Keratinocyte (primary cell): ENCODE results near the gene LYZL2. TPM values are rescaled to one million over a fixed set of nuclear protein-coding genes. Genes with fewer than 3 reads are reported as not detected.
"Not testable (repeated sequence)": the region's sequence is repeated elsewhere in the genome, so short reads cannot be mapped to it uniquely, and the experiment has no call there.

ENCODE experiments used
- DNase-seq: peaks from one replicate; pipeline ENCODE4 v3.0.0-alpha.2; 2011; ENCODE audit warnings: low read depth, missing footprints, low spot score
- FAIRE-seq: peaks from 2 replicates; lab custom pipeline; 2011; peaks lifted over from hg19 to GRCh38; lab: Jason Lieb, UNC
- H2AFZ ChIP-seq: 2 replicates; pipeline ENCODE4 v1.6.0; 2012; ENCODE audit warnings: low read length, control low read depth, inconsistent platforms; ENCODE audit not compliant: control insufficient read depth
- H3K27ac ChIP-seq: 2 replicates; pipeline ENCODE4 v1.5.1; 2011; ENCODE audit warnings: low read length; ENCODE audit not compliant: control insufficient read depth, insufficient read depth
- H3K27me3 ChIP-seq: 3 replicates; pipeline ENCODE4 v1.6.0; 2011; ENCODE audit warnings: low read length; ENCODE audit not compliant: control insufficient read depth, insufficient read depth; ENCODE audit errors: extremely low read depth
- H3K36me3 ChIP-seq, 2 experiments: 2 replicates in 1 of 2; 3 replicates in 1 of 2; pipeline ENCODE4 v1.5.1; 2011; ENCODE audit warnings: low read length in 2 of 2, mild to moderate bottlenecking in 1 of 2; ENCODE audit not compliant: control insufficient read depth in 2 of 2, insufficient read depth in 2 of 2; ENCODE audit errors: extremely low read depth in 1 of 2
- H3K4me1 ChIP-seq: 3 replicates; pipeline ENCODE4 v1.5.1; 2011; ENCODE audit warnings: low read length; ENCODE audit not compliant: control insufficient read depth, insufficient read depth; ENCODE audit errors: extremely low read depth
- H3K4me2 ChIP-seq: 3 replicates; pipeline ENCODE4 v1.6.0; 2011; ENCODE audit warnings: low read depth, low read length; ENCODE audit not compliant: control insufficient read depth, insufficient read depth; ENCODE audit errors: extremely low read depth
- H3K4me3 ChIP-seq, 3 experiments: fragments of 200-600 bp in 1 of 3; sonication (generic) in 1 of 3; 2 replicates in 2 of 3; 3 replicates in 1 of 3; pipeline ENCODE4 v1.5.1; 2011 to 2016; ENCODE audit warnings: low read length in 3 of 3, mild to moderate bottlenecking in 3 of 3, control low read depth in 2 of 3, inconsistent platforms in 1 of 3, low read depth in 1 of 3, mixed read lengths in 1 of 3, mixed run types in 1 of 3, moderate library complexity in 1 of 3; ENCODE audit not compliant: control insufficient read depth in 2 of 3, insufficient read depth in 2 of 3; ENCODE audit errors: extremely low read depth in 1 of 3
- H3K79me2 ChIP-seq: 2 replicates; pipeline ENCODE4 v1.6.0; 2012; ENCODE audit warnings: low read length; ENCODE audit not compliant: control insufficient read depth, insufficient read depth
- H3K9ac ChIP-seq: 3 replicates; pipeline ENCODE4 v1.6.0; 2011; ENCODE audit warnings: low read length; ENCODE audit not compliant: control insufficient read depth, insufficient read depth; ENCODE audit errors: extremely low read depth
- H3K9me1 ChIP-seq: 3 replicates; pipeline ENCODE4 v1.6.0; 2011; ENCODE audit warnings: low read length; ENCODE audit not compliant: control insufficient read depth, insufficient read depth; ENCODE audit errors: extremely low read depth
- H3K9me3 ChIP-seq: 2 replicates; pipeline ENCODE4 v1.5.1; 2012; ENCODE audit warnings: low read depth, low read length; ENCODE audit not compliant: control insufficient read depth
- H4K20me1 ChIP-seq: 3 replicates; pipeline ENCODE4 v1.6.0; 2011; ENCODE audit warnings: low read length; ENCODE audit not compliant: control insufficient read depth, insufficient read depth; ENCODE audit errors: extremely low read depth
- CTCF ChIP-seq, 3 experiments: IDR thresholded peaks in 1 of 3; conservative IDR thresholded peaks in 1 of 3; optimal IDR thresholded peaks in 1 of 3; 2 replicates in 2 of 3; 3 replicates in 1 of 3; pipeline versions ENCODE3 to v1.5.1; 2011; ENCODE audit warnings: low read length in 3 of 3, mild to moderate bottlenecking in 3 of 3, moderate library complexity in 2 of 3, control low read depth in 1 of 3, inconsistent platforms in 1 of 3; ENCODE audit not compliant: insufficient read depth in 2 of 3; ENCODE audit errors: extremely low read depth in 1 of 3
- EZH2 ChIP-seq: IDR thresholded peaks from one replicate; pipeline ENCODE4 v1.6.1; 2012; ENCODE audit warnings: inconsistent platforms, mild to moderate bottlenecking, low read length, moderate library complexity
- dilution Hi-C: fragments of 300-500 bp; cut with MboI; formaldehyde crosslinking; loops from one replicate; pipeline ENCODE4 v1.7.0; 2020; ENCODE audit warnings: low sequenced_read_pairs; ENCODE audit not compliant: extremely low pct_ligation_motif_present
- polyA plus RNA-seq, 5 experiments: library from polyadenylated mRNA; depleted of rRNA in 3 of 5; stranded (reverse) in 3 of 5; stranded (forward) in 1 of 5; unstranded in 1 of 5; fragments of >200 nt; gene quantifications; 1 replicate in 1 of 5; 2 replicates in 3 of 5; 3 replicates in 1 of 5; pipeline versions ENCODE4 v1.2.1 to v1.2.3, GENCODE V29; 2011 to 2012; ENCODE audit warnings: missing spikeins in 2 of 5, low read depth in 1 of 5, low replicate concordance in 1 of 5

Gene LYZL2
- polyA plus RNA-seq, 1 donor (not counting 4 experiments of a cell fraction or from before 2014, with no cell fraction given) = not detected

DNA sequence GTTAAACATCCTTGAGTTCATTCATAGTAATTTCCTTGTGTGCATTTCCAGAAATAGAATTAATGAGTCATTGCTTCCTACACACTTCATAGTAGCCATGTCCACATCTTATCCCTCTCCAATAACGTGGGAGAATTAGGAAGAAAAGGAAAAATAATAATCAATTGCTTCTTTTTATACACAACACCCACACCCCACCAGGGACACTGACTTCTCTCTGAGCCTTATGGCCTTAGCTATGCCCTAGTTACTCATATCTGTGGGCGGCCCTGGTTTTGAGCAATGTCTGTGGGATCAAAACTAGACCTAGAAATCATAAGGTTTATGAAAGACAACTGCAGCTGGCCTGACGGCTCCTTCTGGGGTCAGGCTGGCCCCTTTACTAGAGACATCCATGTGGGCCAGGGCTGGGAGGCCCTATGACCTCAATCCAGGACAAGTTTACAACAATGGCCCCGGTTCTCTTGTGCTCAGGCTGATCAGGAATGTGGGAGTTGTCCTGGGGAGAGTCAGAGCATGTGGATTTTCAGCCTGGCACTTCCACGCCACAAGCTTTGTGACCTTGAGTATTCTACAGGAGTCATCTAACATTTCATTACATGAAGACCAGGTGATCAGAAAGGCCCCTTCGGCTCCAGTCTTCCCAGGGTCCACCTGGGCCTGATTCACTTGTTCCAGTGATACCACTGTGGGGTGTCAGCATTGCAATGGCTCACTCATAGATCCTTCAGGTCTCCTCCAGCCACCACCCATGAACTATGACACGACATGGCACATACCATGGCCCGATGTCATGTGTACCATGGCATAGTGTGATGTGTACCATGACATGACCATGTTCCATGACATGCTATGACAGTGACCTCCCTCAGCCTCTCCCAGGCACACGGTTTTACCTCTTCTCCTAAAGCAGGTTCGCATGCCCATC, 22.2 kb upstream of the LYZL2 start:
- H3K4me1 ChIP-seq, dilution Hi-C loops, FAIRE-seq, H3K27me3 ChIP-seq, H3K9me3 ChIP-seq, H4K20me1 ChIP-seq, H3K9ac ChIP-seq, H3K9me1 ChIP-seq, H3K79me2 ChIP-seq, H3K27ac ChIP-seq, H2AFZ ChIP-seq, H3K4me3 ChIP-seq, H3K36me3 ChIP-seq, DNase-seq, H3K4me2 ChIP-seq: not testable (repeated sequence)

DNA sequence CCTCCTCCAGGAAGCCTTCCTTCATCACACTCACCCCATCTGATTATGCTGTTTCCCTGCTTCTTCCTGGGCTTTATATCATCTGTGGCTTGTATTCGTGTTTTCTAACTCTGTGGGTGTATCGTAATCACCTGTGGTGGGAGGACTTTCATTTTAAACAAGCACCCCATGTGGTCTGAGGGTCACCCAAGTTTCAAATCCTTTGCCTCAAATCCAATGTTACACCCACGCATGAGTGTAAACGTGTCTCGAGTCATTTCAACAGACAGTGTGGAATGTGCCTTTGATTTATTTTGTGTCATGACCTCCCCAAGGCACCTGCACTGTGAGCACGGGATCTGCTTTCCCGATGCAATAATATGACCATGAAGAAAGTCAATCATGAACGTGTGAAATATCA, 17.5 kb upstream of the LYZL2 start:
- DNase-seq (no peak), FAIRE-seq (no peak)
- no peak overlapping the region for H3K9ac ChIP-seq
- no peak for TF ChIP-seq EZH2
- no peaks in the 10 kb centered on the region for H3K9me1 ChIP-seq
- H3K27ac ChIP-seq = no peak overlapping the region
- H3K4me1 ChIP-seq = no peaks in the 10 kb centered on the region
- H3K27me3 ChIP-seq = peaks cover 21% of the 10 kb centered on the region
- no peak overlapping the region for H2AFZ ChIP-seq
- no peaks in the 10 kb centered on the region for H4K20me1 ChIP-seq
- no peak overlapping the region for H3K4me2 ChIP-seq
- no peaks in the 10 kb centered on the region for H3K36me3 ChIP-seq
- dilution Hi-C loops = no loop called here
- no peaks in the 10 kb centered on the region for H3K79me2 ChIP-seq
- H3K9me3 ChIP-seq = no peaks in the 10 kb centered on the region
- no peak overlapping the region for H3K4me3 ChIP-seq

- FAIRE-seq = no peak
- Histone ChIP-seq H3K79me2 (no peaks in the 10 kb centered on the region), H3K9me3 (no peaks in the 10 kb centered on the region), H2AFZ (no peak overlapping the region), H3K27ac (no peak overlapping the region), H3K4me3 (no peak overlapping the region), H3K4me1 (no peaks in the 10 kb centered on the region), H3K9me1 (no peaks in the 10 kb centered on the region), H3K27me3 (peaks cover 23% of the 10 kb centered on the region), H4K20me1 (no peaks in the 10 kb centered on the region), H3K4me2 (no peak overlapping the region), H3K9ac (no peak overlapping the region), H3K36me3 (no peaks in the 10 kb centered on the region)
- TF ChIP-seq CTCF (optimal IDR thresholded peaks at IDR 0.05 in 1 of 3, IDR thresholded peaks at IDR 0.05 in 1 of 3, conservative IDR thresholded peaks at IDR 0.05 in 1 of 3; ENCODE audit: extremely low read depth in 1 of 3, insufficient read depth in 2 of 3, low read length in 3 of 3) (no peak), EZH2 (no peak)
- no peak for DNase-seq
- dilution Hi-C loops = no loop called here
These were observed 15.8 kb upstream of the LYZL2 start for GRCh38 chr10:30645340-30645827.

DNA sequence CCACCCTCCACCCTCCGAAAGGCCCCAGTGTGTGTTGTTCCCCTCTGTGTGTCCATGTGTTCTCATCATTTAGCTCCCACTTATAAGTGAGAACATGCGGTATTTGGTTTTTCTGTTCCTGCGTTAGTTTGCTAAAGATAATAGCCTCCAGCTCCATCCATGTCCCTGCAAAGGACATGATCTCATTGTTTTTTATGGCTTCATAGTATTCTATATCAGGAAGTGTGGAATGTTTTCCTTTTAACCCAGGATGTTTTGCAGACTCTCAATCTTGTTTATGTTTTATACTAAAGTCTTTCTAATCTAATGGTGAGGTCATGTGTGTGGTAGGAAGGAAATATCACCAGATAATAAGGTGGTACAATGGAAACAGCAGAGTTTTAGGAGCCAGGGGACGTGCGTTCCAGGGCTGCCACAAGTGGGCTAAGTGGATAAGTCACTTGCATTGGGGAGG, 14.9 kb upstream of the LYZL2 start:
- FAIRE-seq, H4K20me1 ChIP-seq, H3K79me2 ChIP-seq, H3K9ac ChIP-seq, H3K36me3 ChIP-seq, H2AFZ ChIP-seq, H3K4me3 ChIP-seq, H3K4me1 ChIP-seq, DNase-seq, H3K4me2 ChIP-seq, H3K9me1 ChIP-seq, H3K27ac ChIP-seq, H3K9me3 ChIP-seq, dilution Hi-C loops: not testable (repeated sequence)
- peaks cover 23% of the 10 kb centered on the region for H3K27me3 ChIP-seq
